GM18861 (cell line): ENCODE data around the gene VPS52.

Source experiments
- ATAC-seq: cut with Tn5 transposase; IDR thresholded peaks from one replicate; pipeline ENCODE4 v1.9.1; 2021; ENCODE audit not compliant: unreplicated experiment

VPS52 gene

DNA sequence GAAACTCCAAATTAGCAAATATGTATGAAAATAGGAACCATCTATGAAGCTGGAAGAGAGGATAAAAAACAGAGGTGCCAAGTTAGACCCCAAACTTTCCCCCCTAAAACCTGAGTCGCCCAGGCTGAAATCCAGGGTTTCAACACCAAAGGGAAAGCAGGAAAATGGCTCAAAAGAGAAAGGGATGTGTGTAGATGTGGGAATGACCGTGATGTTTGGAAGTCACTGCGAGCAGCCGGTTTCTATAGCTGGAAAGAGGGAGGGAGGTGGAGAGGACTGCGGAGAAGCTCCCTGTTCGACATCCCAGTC, 58.9 kb downstream of the VPS52 start:
- ATAC-seq: no peak

DNA sequence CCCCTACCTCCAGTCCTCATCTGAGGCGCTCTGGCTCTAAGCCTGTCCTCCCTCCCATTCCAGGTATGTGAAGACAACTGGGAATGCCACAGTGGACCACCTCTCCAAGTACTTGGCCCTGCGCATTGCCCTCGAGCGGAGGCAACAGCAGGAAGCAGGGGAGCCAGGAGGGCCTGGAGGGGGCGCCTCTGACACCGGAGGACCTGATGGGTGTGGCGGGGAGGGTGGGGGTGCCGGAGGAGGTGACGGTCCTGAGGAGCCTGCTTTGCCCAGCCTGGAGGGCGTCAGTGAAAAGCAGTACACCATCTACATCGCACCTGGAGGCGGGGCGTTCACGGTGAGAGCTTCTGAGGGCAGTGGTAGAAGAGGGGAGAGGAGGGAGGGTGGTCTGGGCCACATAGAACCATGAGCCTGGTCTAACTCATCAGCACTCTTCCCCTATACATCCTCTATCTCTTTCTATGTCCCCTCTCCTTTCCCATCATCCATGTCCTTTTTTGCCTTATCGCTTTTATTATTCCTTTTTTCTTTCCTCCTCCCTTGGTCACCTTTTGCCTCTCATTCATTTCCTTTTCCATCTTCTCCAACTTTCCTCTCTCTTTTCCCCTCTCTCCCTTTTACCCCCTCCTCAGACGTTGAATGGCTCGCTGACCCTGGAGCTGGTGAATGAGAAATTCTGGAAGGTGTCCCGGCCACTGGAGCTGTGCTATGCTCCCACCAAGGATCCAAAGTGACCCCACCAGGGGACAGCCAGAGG, 59.8 kb downstream of the VPS52 start:
- ATAC-seq: no peak

DNA sequence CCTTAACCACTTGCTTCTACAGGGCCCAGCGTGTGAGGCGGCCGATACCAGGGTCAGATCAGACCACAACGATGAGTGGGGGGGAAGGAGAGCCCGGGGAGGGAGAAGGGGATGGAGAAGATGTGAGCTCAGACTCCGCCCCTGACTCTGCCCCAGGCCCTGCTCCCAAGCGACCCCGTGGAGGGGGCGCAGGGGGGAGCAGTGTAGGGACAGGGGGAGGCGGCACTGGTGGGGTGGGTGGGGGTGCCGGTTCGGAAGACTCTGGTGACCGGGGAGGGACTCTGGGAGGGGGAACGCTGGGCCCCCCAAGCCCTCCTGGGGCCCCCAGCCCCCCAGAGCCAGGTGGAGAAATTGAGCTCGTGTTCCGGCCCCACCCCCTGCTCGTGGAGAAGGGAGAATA, 60.5 kb downstream of the VPS52 start:
- no peak for ATAC-seq

DNA sequence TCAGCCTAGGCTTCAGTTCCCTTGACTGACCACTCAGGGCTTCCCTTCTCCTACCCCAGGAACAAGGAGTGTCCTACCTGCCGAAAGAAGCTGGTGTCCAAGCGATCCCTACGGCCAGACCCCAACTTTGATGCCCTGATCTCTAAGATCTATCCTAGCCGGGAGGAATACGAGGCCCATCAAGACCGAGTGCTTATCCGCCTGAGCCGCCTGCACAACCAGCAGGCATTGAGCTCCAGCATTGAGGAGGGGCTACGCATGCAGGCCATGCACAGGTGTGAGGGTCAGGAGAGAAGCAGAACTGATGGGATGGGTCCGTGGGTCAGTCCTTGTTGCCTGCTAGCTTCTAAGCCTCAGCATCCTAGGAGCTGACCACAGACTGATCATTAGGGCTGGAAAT, 61.8 kb downstream of the VPS52 start:
- no peak for ATAC-seq

DNA sequence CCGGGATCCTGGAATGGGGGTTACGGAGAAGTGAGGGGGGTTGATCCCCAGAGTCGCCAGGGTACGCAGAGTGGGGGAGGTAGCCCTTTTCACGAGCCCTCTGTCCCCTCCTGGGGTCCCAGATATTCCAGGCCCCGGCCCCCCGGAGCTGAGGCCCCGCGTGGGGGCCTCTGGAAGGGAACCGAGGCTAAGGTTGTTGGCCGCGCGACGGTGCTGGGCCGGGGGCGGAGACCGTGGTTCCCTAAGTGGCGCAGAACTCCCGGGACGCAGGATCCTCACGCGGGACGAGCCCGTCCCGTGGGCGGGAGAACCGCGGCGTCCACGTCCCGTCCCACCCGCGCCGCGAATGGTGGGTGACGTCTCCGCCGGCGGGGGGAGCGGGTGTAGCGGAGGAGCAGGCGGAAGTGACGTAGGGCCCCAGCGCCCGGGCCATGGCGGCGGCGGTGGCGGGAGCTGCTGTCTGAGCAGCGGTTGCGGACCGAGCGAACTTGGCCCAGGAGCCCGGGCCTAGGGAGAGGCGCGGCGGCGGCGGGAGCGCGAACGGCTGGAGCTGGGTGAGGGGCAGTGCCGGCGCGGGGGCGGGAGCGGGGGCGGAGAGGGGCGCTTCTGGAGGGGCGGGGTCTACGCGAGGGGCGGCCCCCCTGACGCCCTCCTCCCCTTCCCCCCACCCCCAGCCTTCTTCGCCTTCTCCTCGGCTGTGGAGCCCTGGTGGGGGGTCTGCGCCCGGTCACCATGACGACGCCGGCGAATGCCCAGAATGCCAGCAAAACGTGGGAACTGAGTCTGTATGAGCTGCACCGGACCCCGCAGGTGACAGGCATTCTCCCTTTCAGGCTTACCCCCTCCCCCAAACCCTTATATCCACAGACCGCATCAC, 63.3 kb downstream of the VPS52 start, which contains the start of gene RING1:
RING1 (plus strand) TSS at position 410 of the 877 bp plus-strand sequence; CDS start at position 733, 323 bp downstream.
- peak; percentile 39 for ATAC-seq

DNA sequence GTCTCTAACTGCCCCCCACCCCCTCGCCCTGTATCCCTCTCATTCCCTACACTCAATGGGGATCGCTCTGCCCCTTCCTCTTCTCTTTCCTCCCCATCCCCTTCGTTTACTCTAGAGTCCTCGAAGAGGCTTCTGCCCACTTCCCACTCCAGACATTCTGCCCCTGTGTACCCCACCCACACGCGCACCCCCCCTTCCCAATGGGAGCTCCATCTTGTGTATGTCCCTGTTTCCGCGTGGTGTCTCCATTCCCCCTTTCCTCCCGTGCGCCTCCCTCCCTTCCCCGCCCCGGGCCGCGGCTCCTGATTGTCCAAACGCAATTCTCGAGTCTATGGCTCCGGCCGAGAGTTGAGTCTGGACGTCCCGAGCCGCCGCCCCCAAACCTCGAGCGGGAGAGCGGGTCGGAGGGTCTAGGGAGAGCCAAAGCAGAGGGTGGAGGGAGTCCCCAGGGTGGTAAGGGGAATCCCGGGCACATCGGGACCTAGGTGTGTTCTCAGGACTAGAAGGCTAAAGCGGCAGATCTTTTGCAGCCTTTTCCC, 64.1 kb downstream of the VPS52 start:
- no peak for ATAC-seq

DNA sequence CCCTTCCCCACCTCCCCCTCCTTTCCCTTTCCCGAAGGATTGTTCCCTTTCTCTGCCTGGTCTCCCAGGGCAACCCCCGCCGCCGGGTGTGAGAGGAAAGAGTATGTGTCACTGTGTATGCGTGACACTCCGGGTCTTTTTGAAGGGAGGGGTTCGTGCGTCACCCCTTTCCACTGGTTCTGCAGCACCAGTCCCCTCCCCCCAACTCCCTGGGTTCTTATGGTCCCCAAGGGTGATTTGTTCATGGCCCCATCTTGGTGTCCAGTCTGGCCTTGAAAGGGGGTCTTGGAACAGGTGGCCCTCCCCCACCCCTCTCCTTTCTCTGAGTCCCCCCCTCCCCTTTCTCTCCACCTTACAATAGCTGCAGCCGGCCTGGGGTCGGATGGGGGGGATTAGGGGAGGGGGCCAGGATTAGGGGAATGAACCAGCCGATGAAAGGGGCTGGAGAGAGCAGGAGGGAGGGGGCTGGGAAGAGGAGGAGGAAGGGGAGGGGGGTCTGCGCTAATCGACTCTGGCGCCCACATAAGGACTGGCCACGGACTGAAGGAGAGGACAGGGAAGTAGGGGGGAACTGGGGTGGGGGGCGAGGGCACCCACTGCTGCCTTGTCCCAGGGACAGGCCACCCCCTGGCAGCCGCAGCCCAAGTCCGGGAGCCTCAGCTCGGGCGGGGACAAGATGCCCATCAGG, 64.7 kb downstream of the VPS52 start:
- ATAC-seq: no peak

DNA sequence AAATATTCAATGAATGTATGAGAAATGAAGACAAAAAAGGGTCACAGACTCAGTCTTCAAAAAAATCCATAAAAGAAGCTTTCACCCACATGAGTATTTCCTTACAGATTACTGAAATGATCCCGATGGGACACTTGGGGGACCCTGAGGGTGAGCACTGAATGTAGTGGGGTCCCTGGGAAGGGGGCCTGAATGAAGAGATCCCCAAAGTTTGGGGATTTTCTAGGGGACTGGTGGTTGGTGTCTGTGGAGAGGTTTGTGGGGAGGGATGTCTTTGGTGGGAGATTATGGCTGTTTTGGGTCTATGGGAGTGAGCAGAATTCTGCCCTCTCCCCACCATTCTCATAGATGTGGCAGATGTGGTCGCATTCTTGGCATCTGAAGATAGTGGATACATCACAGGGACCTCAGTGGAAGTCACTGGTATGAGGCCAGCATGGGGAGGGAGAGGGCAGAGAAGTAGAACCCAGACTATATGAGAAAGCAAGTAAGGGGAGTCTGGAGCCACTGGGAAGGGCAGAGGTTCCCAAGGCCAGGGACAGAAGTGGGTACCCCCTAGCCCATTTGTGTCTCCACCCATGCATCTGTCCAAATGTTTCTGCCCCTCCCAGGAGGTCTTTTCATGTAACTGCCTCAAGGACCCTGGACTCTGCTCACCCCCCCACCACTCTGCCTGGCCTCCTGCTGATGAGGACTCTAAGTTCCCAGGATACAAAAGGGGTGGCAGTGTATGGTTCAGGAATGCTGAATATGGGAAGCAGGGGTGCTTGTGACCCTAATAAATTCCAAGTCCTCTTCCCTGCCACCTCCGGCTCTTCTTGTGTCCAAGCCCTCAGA, 65.4 kb downstream of the VPS52 start:
- no peak for ATAC-seq

DNA sequence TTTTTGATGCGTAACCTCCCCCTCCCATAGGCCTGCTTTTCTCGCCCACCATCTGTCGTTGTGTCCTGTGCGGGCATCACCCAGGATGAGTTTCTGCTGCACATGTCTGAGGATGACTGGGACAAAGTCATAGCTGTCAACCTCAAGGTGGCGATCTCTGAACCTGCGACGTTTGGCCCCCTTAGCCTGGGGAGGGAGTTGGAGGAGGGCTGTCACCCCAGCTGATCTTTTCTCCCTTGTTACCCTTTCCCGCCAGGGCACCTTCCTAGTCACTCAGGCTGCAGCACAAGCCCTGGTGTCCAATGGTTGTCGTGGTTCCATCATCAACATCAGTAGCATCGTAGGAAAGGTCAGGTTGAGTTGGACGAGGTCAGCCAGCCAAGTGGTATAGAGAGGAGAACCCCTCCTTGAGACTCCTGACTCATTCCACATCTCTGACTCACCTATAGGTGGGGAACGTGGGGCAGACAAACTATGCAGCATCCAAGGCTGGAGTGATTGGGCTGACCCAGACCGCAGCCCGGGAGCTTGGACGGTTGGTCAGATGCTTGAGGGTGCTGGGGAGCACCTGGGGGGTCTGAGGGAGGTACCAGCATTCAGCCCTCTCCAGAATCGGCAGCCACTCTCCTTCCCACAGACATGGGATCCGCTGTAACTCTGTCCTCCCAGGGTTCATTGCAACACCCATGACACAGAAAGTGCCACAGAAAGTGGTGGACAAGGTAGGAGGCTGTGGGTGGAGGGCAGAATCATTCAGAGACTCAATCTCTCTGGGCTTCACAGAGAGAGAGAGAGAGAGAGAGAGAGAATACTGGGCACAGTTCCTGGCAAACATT, 66.3 kb downstream of the VPS52 start:
- ATAC-seq: no peak

DNA sequence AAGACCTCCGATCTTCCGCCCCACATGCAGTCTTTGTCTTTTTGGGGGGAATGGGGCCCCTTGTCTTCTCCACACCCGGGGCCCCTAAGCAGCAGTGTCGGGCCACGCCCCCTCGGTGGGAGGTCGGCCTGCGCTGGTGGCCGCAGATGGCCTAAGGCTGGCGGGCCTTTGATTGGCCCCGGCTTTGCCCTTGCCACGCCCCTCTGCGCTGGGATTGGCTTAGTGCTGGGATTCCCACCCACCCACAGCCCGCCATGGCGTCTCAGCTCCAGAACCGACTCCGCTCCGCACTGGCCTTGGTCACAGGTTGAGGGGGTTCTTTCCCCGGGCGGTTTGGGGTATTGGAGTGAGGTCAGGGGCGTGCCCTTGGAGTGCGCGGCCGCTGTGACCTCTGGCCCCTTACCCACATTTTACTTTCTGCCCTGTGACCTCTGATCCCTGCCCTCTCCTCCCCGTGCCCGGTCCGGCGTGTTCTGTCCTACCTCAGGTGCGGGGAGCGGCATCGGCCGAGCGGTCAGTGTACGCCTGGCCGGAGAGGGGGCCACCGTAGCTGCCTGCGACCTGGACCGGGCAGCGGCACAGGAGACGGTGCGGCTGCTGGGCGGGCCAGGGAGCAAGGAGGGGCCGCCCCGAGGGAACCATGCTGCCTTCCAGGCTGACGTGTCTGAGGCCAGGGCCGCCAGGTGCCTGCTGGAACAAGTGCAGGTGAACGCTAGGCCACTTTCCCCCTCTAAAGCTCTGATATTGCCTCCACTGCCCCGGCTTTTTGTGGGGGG, 67.1 kb downstream of the VPS52 start, which contains the start of gene HSD17B8:
HSD17B8 (plus strand) TSS at position 241 of the 776 bp plus-strand sequence; CDS start at position 255, 14 bp downstream.
- peak; percentile 40 for ATAC-seq

DNA sequence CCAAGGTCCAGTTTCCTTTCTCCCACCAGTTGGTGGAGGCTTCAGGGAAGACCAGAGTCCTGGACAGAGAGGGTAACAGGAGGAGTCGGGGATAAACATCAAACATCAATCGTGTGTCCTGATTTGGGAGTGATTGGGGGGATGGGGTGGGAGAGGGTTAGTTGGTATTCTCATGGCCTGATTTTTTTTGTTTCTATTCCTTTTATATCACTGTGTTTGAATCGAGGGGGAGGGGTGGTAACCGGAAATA, 67.6 kb downstream of the VPS52 start:
- ATAC-seq: no peak

DNA sequence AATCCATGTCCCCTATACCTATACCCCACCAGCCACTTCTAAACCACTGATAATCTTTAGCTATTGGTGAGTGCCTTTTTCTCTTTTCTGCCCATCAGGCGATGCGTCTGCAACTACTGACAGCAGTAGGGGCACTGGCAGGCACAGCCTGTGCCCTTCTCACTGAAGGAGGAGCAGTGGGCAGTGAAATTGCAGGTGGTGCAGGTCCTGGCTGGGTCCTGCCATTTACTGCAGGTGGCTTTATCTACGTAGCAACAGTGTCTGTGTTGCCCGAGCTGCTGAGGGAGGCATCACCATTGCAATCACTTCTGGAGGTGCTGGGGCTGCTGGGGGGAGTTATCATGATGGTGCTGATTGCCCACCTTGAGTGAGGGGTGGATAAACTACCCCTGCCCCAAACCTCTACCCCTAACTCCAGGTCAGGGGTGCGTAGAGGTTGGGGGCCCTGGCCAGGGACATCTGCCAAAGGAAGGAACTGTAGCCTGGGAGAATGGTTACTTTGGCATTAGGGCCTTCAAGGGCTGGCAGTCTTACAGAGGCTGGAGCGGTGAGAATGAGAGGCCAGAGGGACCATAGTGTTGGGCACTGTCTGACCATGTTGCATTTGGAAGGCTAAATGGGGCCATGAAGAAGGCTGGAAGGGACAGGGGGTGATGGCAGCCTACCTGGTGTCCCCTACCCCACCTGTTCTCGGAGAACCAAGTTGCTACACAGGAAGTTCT, 68.1 kb downstream of the VPS52 start:
- ATAC-seq: no peak

DNA sequence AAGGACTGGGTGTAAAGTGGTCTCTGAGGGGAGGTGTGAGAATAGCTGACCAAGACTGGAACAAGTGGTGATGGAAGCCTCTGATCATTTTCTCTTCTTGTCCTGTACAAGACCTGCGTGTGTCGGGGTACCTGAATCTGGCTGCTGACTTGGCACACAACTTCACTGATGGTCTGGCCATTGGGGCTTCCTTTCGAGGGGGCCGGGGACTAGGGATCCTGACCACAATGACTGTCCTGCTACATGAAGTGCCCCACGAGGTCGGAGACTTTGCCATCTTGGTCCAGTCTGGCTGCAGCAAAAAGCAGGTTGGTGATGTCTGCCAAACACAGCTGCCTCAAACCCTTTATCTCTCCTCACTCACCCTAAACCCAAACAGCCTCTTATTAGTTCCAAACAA, 68.9 kb downstream of the VPS52 start:
- no peak for ATAC-seq

DNA sequence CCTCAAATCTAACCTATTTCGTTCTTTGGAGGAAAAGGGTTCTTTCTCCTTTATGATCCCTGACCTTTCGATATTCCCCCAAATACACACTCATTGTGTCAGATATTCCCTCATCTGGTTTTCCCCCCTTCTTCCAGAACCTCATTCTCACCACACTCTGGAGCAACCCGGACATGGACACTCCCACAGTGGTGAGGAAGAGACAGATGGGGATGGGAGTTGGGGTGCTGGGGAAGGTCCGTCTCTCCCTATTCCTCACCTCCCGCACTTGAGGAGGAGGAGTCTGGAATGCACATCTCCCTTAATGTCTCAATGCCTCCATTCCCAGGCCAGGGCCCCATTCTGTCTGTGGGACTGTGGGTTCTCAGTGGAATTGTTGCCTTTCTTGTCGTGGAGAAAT, 69.7 kb downstream of the VPS52 start:
- ATAC-seq: no peak

DNA sequence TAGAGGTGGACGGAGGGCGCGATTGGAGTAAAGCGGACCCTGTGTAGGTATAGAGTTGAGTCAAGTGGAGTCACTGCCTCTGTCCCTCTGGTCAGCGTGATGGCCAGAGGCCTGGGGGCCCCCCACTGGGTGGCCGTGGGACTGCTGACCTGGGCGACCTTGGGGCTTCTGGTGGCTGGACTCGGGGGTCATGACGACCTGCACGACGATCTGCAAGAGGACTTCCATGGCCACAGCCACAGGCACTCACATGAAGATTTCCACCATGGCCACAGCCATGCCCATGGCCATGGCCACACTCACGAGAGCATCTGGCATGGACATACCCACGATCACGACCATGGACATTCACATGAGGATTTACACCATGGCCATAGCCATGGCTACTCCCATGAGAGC, 70.5 kb downstream of the VPS52 start:
- ATAC-seq: no peak
